Measurements from ENCODE around the gene TACC2.
"Not testable (repeated sequence)": the region's sequence is repeated elsewhere in the genome, so short reads cannot be mapped to it uniquely, and the experiment has no call there.

Gene TACC2

GRCh38 chr10:121988361-121989324 is at the start of gene TACC2:
TACC2 (plus strand) TSS chr10:121989163; CDS start chr10:122021982, 32,819 bp downstream.
- no peak for DNase-seq (ENCODE audit: extremely low read depth in 1 of 2, low read depth in 1 of 2)

- DNase-seq (ENCODE audit: extremely low read depth in 1 of 2, low read depth in 1 of 2), result no peak
These were observed 47.4 kb upstream of the TACC2 start for GRCh38 chr10:121941532-121941931.

GRCh38 chr10:121942749-121943416 is 46.1 kb upstream of the TACC2 start:
- DNase-seq (ENCODE audit: extremely low read depth in 1 of 2, low read depth in 1 of 2), result no peak

- DNase-seq (ENCODE audit: extremely low read depth in 1 of 2, low read depth in 1 of 2), result no peak
These were observed 41.3 kb upstream of the TACC2 start for GRCh38 chr10:121947343-121948330.

- no peak for DNase-seq (ENCODE audit: extremely low read depth in 1 of 2, low read depth in 1 of 2)
These were observed 39.9 kb upstream of the TACC2 start for GRCh38 chr10:121949049-121949448.

- no peak for DNase-seq (ENCODE audit: extremely low read depth in 1 of 2, low read depth in 1 of 2)
These were observed 39.5 kb upstream of the TACC2 start for GRCh38 chr10:121949451-121949850.

GRCh38 chr10:121952226-121952625 is 36.7 kb upstream of the TACC2 start:
- DNase-seq (ENCODE audit: extremely low read depth in 1 of 2, low read depth in 1 of 2), result no peak

GRCh38 chr10:121956111-121957061 is 32.6 kb upstream of the TACC2 start:
- no peak for DNase-seq (ENCODE audit: extremely low read depth in 1 of 2, low read depth in 1 of 2)

- DNase-seq (ENCODE audit: extremely low read depth in 1 of 2, low read depth in 1 of 2), result no peak
These were observed 29.3 kb upstream of the TACC2 start for GRCh38 chr10:121959671-121960070.

- DNase-seq (ENCODE audit: extremely low read depth in 1 of 2, low read depth in 1 of 2), result no peak
These were observed 27.5 kb upstream of the TACC2 start for GRCh38 chr10:121961456-121961855.

GRCh38 chr10:121965996-121966395 is 23.0 kb upstream of the TACC2 start:
- DNase-seq (ENCODE audit: extremely low read depth in 1 of 2, low read depth in 1 of 2), result no peak

- not testable (repeated sequence) for DNase-seq (ENCODE audit: extremely low read depth in 1 of 2, low read depth in 1 of 2)
These were observed 19.9 kb upstream of the TACC2 start for GRCh38 chr10:121969086-121969485.

- DNase-seq (ENCODE audit: extremely low read depth in 1 of 2, low read depth in 1 of 2), result no peak
These were observed 14.9 kb upstream of the TACC2 start for GRCh38 chr10:121974019-121974534.

GRCh38 chr10:121974535-121975294 is 14.2 kb upstream of the TACC2 start, which contains the start of gene NSMCE4A:
NSMCE4A (minus strand) TSS chr10:121975217; CDS start chr10:121975165, 52 bp downstream.
- DNase-seq (ENCODE audit: extremely low read depth in 1 of 2, low read depth in 1 of 2), result peak; percentile 60 to 66

GRCh38 chr10:121975295-121976086 is 13.5 kb upstream of the TACC2 start:
- no peak for DNase-seq (ENCODE audit: extremely low read depth in 1 of 2, low read depth in 1 of 2)

- DNase-seq (ENCODE audit: extremely low read depth in 1 of 2, low read depth in 1 of 2), result no peak
These were observed 12.4 kb upstream of the TACC2 start for GRCh38 chr10:121976607-121977006.

GRCh38 chr10:121978511-121978910 is 10.5 kb upstream of the TACC2 start:
- DNase-seq (ENCODE audit: extremely low read depth in 1 of 2, low read depth in 1 of 2), result no peak

GRCh38 chr10:121981346-121981745 is 7.6 kb upstream of the TACC2 start:
- no peak for DNase-seq (ENCODE audit: extremely low read depth in 1 of 2, low read depth in 1 of 2)
